OCI-LY1 (cell line): ENCODE results near the gene RNF214.

Experiments used
- H2AFZ ChIP-seq: fragments of 200-600 bp; sonication (generic), shearing (Covaris generic); 2 replicates; pipeline ENCODE4 v1.6.0; 2014; ENCODE audit warnings: antibody characterized with exemption, mild to moderate bottlenecking, low read length
- H3F3A ChIP-seq: fragments of 200-600 bp; sonication (generic), shearing (Covaris generic); 2 replicates; pipeline ENCODE4 v1.6.0; 2014; ENCODE audit warnings: mild to moderate bottlenecking, antibody characterized with exemption, low read length, moderate library complexity; ENCODE audit not compliant: insufficient read depth
- H3K27ac ChIP-seq: fragments of 200-600 bp; sonication (generic); 2 replicates; pipeline ENCODE4 v1.5.1; 2014; ENCODE audit warnings: low read length, mixed run types, mild to moderate bottlenecking, low read depth; ENCODE audit not compliant: poor library complexity, severe bottlenecking
- H3K27me3 ChIP-seq: fragments of 200-600 bp; sonication (generic); 2 replicates; pipeline ENCODE4 v1.6.0; 2014; ENCODE audit warnings: antibody characterized with exemption, mild to moderate bottlenecking, low read length, moderate library complexity; ENCODE audit not compliant: insufficient read depth
- H3K36me3 ChIP-seq: fragments of 200-600 bp; sonication (generic); 2 replicates; pipeline ENCODE4 v1.6.1; 2014; ENCODE audit warnings: mild to moderate bottlenecking, antibody characterized with exemption, low read length, moderate library complexity, mixed read lengths; ENCODE audit not compliant: insufficient read depth
- H3K4me1 ChIP-seq: fragments of 200-600 bp; sonication (generic); 2 replicates; pipeline ENCODE4 v1.5.1; 2014; ENCODE audit warnings: mild to moderate bottlenecking, low read length, moderate library complexity; ENCODE audit not compliant: insufficient read depth, severe bottlenecking
- H3K4me2 ChIP-seq: fragments of 200-600 bp; sonication (generic), shearing (Covaris generic); 2 replicates; pipeline ENCODE4 v1.6.1; 2014; ENCODE audit warnings: low read length
- H3K4me3 ChIP-seq: fragments of 200-600 bp; sonication (generic); 2 replicates; pipeline ENCODE4 v1.5.1; 2014; ENCODE audit warnings: low read length, low read depth, mild to moderate bottlenecking, mixed read lengths; ENCODE audit not compliant: poor library complexity, severe bottlenecking
- H3K79me2 ChIP-seq: fragments of 200-600 bp; shearing (Covaris generic); 2 replicates; pipeline ENCODE4 v1.6.1; 2016; ENCODE audit warnings: mixed run types, low read length, mixed read lengths; ENCODE audit not compliant: insufficient read depth
- H3K9ac ChIP-seq: fragments of 200-600 bp; sonication (generic), shearing (Covaris generic); 2 replicates; pipeline ENCODE4 v1.6.1; 2014; ENCODE audit warnings: mild to moderate bottlenecking, low read length, mixed read lengths
- H3K9me2 ChIP-seq: fragments of 200-600 bp; sonication (generic), shearing (Covaris generic); 2 replicates; pipeline ENCODE4 v1.6.1; 2014; ENCODE audit warnings: low read depth, mild to moderate bottlenecking, low read length, mixed read lengths
- H3K9me3 ChIP-seq: fragments of 200-600 bp; shearing (Covaris generic); 2 replicates; pipeline ENCODE4 v1.6.1; 2014; ENCODE audit warnings: low read length, mixed read lengths
- H4K20me1 ChIP-seq: fragments of 200-600 bp; sonication (generic), shearing (Covaris generic); 2 replicates; pipeline ENCODE4 v1.6.0; 2016; ENCODE audit warnings: mild to moderate bottlenecking, low read length; ENCODE audit not compliant: insufficient read depth
- EZH2 ChIP-seq: fragments of 200-600 bp; sonication (generic), shearing (Covaris generic); IDR thresholded peaks from 2 replicates; pipeline ENCODE4 v1.8.0; 2017; ENCODE audit warnings: borderline replicate concordance, mixed run types, mild to moderate bottlenecking, antibody characterized with exemption, low read length, moderate library complexity, mixed read lengths
- TF ChIP-seq, protein P1 (sequence below): fragments of 200-600 bp; sonication (generic), shearing (Covaris generic); IDR thresholded peaks from 2 replicates; pipeline ENCODE4 v1.5.1; 2017; ENCODE audit warnings: mild to moderate bottlenecking, antibody characterized with exemption, low read length, moderate library complexity, mixed read lengths

The RNF214 gene

GRCh38 chr11:117197516-117198456, 34.7 kb upstream of the RNF214 start:
- H3K36me3 ChIP-seq = no peaks in the 10 kb centered on the region; the same call in 1 of the 2 replicates
- no peaks in the 10 kb centered on the region for H3K27me3 ChIP-seq
- no peaks in the 10 kb centered on the region for H4K20me1 ChIP-seq
- no peaks in the 10 kb centered on the region for H3F3A ChIP-seq
- no peaks in the 10 kb centered on the region for H3K79me2 ChIP-seq
- H2AFZ ChIP-seq = no peak overlapping the region
- H3K9ac ChIP-seq = no peak overlapping the region
- H3K9me3 ChIP-seq = no peaks in the 10 kb centered on the region
- no peaks in the 10 kb centered on the region for H3K9me2 ChIP-seq
- TF ChIP-seq, protein P1, sequence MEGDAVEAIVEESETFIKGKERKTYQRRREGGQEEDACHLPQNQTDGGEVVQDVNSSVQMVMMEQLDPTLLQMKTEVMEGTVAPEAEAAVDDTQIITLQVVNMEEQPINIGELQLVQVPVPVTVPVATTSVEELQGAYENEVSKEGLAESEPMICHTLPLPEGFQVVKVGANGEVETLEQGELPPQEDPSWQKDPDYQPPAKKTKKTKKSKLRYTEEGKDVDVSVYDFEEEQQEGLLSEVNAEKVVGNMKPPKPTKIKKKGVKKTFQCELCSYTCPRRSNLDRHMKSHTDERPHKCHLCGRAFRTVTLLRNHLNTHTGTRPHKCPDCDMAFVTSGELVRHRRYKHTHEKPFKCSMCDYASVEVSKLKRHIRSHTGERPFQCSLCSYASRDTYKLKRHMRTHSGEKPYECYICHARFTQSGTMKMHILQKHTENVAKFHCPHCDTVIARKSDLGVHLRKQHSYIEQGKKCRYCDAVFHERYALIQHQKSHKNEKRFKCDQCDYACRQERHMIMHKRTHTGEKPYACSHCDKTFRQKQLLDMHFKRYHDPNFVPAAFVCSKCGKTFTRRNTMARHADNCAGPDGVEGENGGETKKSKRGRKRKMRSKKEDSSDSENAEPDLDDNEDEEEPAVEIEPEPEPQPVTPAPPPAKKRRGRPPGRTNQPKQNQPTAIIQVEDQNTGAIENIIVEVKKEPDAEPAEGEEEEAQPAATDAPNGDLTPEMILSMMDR = peak; percentile 34
- TF ChIP-seq EZH2 = no peak
- H3K4me1 ChIP-seq = no peaks in the 10 kb centered on the region
- H3K4me2 ChIP-seq = no peak overlapping the region
- no peak overlapping the region for H3K27ac ChIP-seq
- H3K4me3 ChIP-seq = no peak overlapping the region

DNA sequence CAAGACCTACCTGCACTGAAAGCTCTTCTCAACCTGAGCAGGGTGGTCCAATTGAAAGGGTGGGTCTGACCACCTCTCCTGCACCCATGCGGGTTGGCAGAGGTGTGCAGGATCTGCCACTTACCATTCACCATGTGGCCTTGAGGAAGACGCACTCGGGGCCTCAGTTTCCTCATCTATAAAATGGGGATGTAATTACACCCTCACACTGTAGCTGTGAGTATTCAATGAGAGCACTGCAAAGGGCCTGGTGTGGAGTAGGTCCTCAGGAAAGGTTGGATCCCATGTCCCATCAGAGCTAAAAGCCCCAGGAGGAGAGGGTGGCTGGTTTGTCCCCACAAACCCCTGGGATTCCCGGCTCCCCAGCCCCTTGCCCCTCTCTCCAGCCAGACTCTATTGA, 33.9 kb upstream of the RNF214 start:
- H3K79me2 ChIP-seq = no peaks in the 10 kb centered on the region
- no peaks in the 10 kb centered on the region for H4K20me1 ChIP-seq
- no peak overlapping the region for H3K4me2 ChIP-seq
- TF ChIP-seq EZH2 = no peak
- no peak overlapping the region for H3K27ac ChIP-seq
- no peak overlapping the region for H2AFZ ChIP-seq
- H3K36me3 ChIP-seq = no peaks in the 10 kb centered on the region; the same call in 1 of the 2 replicates
- no peak overlapping the region for H3K9ac ChIP-seq
- no peak overlapping the region for H3K4me3 ChIP-seq
- no peaks in the 10 kb centered on the region for H3K27me3 ChIP-seq
- no peaks in the 10 kb centered on the region for H3K4me1 ChIP-seq
- H3K9me3 ChIP-seq = no peaks in the 10 kb centered on the region
- no peaks in the 10 kb centered on the region for H3F3A ChIP-seq
- no peaks in the 10 kb centered on the region for H3K9me2 ChIP-seq

- Histone ChIP-seq H3K4me3 (no peak within 1 kb of the TSS), H3K4me1 (no peaks in the 10 kb centered on the region), H3K9me2 (no peaks in the 10 kb centered on the region), H3K9me3 (no peaks in the 10 kb centered on the region), H3K79me2 (no peaks in the 10 kb centered on the region), H3K27ac (no peak within 1 kb of the TSS), H3K9ac (no peak within 1 kb of the TSS), H3K4me2 (no peak within 1 kb of the TSS), H3F3A (no peaks in the 10 kb centered on the region), H3K27me3 (no peaks in the 10 kb centered on the region), H2AFZ (no peak within 1 kb of the TSS), H3K36me3 (no peaks in the 10 kb centered on the region; the same call in 1 of the 2 replicates), H4K20me1 (no peaks in the 10 kb centered on the region)
- no peak for TF ChIP-seq EZH2
- TF ChIP-seq, protein P1 = no peak
Observed at GRCh38 chr11:117199053-117199915, 33.2 kb upstream of the RNF214 start, which contains the start of gene TAGLN. TSS of gene TAGLN (plus strand) at chr11:117199370. CDS start at chr11:117203014, 3,644 bp downstream.
